ENCODE results near the gene QSOX1.
"Not testable (repeated sequence)": the region's sequence is repeated elsewhere in the genome, so short reads cannot be mapped to it uniquely, and the experiment has no call there.

Gene QSOX1

GRCh38 chr1:180188684-180189175 is 34.1 kb downstream of the QSOX1 start:
- DNase-seq (ENCODE audit: low read depth): no peak

DNA sequence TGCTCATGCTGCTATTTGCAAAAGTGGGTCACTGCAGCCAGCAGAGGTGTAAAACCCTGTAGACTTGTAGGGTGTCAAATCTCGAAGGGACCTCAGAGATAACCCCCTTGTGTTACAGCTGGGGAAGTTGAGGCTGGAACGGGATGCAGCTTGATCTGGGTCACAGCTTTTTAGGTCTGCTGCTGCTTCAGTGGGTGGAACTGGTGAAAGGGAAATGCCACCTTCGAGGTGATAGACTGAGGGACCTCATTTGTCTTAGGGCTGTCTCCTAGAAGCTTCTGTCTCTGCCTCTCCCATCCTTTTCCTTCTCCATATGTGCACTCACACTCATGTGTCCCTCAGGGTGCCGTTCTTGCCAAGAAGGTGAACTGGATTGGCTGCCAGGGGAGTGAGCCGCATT is 35.4 kb downstream of the QSOX1 start:
- no peak for DNase-seq (ENCODE audit: low read depth)

DNA sequence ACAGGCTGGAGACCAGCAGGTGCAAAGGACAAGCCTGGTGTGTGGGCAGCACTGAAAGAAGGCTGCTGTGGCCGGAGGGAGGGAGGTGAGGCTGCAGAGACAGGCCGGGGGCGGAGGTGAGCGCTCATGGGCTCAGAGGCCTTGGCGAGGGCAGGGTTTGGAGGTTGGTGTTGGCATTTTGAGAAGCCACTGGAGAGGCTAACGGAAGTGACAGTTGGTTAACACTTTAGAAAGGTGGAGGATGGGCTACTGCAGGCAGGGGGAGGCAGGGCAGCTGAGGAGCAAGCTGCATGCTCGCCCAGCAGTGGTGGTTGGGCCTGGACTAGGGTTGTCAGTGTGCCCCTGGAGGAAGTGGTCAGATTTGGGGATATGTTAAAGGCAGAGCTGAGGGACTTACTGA is 37.5 kb downstream of the QSOX1 start:
- no peak for DNase-seq (ENCODE audit: low read depth)

DNA sequence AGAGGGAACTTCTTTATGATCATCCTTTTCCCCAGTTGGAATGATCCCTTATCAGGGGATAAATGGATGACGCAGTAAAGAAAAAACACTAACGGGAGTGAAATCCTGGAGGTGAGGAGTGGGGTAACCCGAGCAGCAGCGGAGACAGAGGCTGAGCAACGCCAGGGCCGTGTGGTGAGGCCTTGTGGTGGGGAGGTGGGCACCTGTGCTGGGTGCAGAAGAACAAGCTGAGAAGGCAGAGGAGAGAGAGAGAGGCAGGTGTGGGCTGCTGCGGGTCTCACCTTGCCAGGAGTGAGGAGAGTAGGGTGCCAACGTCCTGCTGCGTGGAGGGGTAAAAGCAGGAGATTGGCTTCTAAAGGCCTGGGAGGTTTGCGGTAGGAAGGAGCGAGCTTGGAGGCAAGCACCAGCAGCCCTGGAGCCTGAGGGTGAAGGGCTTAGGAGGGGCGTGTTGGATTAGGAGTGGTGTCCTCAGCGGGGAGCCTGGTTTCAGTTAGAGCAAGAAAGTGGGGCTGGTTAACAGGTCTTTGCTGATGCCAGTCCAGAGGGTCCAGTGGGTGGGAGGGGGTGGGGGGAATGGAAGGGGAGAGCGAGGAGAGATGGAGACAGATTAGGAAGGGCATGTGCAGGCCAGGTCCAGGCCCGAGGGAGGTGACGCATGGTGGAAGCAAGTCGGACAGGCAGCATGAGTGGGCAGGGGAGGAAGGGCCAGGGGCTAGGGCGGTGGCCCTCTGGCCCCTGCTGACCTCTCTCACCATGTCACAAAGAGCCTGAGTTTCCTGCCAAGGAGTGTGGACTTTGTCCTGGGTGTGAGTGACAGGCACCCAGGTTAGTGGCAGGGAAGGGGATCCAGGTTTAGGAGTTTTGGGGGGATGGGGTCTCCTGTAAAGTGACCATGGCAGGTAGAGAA is 38.7 kb downstream of the QSOX1 start:
- no peak for DNase-seq (ENCODE audit: low read depth)

GRCh38 chr1:180194048-180194425 is 39.4 kb downstream of the QSOX1 start:
- no peak for DNase-seq (ENCODE audit: low read depth)

- no peak for DNase-seq (ENCODE audit: low read depth)
Measured at GRCh38 chr1:180194546-180195207, 40.0 kb downstream of the QSOX1 start.

- no peak for DNase-seq (ENCODE audit: low read depth)
Measured at GRCh38 chr1:180195401-180195800, 40.7 kb downstream of the QSOX1 start.

DNA sequence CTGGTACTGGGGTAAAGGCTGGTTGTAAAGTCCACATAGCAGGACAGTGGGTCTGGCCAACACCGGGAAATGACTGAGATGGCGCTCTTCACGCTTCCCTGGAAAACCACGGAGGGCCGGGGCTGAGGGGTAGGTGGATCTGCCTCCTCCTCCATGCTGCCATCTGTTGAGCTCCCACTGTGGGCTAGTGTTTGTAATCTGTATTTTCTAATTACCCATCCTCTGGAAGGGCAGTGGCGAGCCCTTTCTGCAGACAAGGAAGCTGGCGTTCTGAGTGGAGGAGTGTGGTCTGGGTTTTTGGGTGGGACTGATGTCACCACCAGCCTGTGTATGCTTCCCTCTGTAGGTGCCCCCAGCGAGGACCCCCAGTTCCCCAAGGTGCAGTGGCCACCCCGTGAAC is 41.2 kb downstream of the QSOX1 start:
- no peak for DNase-seq (ENCODE audit: low read depth)

GRCh38 chr1:180196436-180197003 is 41.9 kb downstream of the QSOX1 start:
- no peak for DNase-seq (ENCODE audit: low read depth)

- DNase-seq (ENCODE audit: low read depth): no peak
Measured at GRCh38 chr1:180197231-180197630, 42.6 kb downstream of the QSOX1 start.

DNA sequence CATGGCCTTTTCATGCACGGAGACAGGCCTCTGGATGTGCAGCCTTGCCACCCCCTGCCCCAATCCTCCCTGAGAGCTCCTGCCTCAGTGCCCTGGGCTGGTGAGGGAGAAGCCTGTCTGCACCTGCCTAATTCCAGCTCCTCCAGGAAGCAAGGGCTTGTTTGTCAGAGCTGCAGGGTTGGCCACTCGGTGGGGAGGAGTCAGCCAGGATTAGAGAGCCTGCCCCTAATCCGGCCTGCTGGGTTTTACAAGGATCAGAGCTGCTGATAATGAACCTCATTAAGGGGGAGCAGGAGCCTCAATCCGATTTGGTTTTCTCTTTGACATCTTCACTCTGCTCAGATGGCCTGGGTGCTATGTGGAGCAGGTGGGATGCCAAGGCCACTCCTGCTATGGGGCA is 43.5 kb downstream of the QSOX1 start:
- DNase-seq (ENCODE audit: low read depth): no peak

DNA sequence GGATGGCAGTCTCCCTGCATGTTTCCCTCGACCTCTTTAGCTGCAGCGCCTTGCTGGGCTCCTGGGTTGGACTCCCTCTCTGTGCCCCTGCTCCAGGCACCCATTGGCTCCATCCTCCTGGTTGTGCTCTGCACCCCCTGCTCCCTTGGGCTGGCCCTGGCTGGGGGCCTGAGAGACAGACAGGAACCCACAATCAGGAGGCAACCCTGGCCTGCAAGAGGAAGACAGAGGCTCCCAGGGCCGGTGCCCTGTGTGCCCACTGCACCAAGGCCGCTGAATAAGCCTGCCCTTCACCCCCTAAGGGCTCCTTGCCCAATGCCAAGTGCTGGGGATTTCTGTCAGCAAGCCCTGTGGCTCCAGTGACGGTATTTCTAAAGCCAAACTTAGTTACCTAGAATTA is 43.9 kb downstream of the QSOX1 start:
- no peak for DNase-seq (ENCODE audit: low read depth)

DNA sequence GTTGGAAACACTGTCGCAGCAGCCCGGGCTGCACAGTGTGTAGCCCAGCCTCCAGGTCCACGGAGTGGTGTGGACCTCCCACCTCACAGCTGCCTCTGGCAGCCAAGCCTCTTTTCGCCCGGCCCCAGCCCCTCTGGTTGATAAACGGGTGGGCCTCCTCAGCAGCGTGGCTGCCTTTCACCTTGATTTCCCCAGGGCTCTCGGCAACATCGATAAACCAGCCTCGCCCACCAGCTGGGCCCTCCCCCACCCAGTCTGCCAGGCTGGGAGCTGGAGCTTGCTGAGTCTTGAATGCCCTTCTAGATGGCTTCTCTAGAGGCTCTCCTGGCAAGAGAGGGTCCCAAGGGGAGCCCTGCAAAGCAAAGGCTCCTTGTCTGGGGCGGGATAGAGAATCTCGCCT is 44.3 kb downstream of the QSOX1 start:
- no peak for DNase-seq (ENCODE audit: low read depth)

DNA sequence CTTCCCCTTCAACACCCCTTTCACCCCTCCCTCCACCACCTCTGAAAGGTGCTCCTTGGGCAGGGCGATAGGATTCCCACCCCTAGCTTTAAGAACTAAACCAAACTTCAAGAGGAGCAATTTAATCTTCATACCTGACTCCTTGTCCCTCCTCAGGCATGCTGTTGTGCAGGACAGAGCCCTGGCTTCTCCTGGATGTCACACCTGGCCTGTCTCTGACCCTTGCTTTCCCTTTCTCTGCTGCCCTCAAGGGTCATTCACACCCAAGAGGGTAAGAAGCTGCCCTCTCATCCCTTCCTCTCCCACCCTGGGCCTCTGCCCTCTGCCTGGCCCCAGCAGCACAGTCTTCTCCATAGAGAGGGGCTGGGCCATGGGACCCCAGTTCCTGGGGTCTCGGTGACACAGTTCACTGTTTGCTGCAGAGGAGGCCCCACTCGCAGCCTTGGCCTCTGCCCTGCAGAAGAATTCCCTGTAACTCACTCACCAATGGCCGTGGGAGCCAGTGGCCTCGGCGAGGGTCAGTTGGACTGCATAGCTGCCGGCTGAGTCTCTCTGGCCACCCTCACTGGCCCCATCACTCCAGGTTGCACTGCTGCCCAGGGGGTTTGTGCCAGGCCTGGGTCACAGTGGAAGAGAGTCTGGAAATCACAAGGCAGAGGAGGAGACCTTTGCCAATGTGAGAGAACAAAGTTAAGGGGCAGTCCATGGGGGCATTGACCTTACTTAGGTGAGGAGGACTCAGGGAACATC is 47.0 kb downstream of the QSOX1 start:
- DNase-seq (ENCODE audit: low read depth): no peak

- DNase-seq (ENCODE audit: low read depth): not testable (repeated sequence)
Measured at GRCh38 chr1:180202588-180202987, 47.9 kb downstream of the QSOX1 start.

- DNase-seq (ENCODE audit: low read depth): no peak
Measured at GRCh38 chr1:180204231-180204630, 49.6 kb downstream of the QSOX1 start.

DNA sequence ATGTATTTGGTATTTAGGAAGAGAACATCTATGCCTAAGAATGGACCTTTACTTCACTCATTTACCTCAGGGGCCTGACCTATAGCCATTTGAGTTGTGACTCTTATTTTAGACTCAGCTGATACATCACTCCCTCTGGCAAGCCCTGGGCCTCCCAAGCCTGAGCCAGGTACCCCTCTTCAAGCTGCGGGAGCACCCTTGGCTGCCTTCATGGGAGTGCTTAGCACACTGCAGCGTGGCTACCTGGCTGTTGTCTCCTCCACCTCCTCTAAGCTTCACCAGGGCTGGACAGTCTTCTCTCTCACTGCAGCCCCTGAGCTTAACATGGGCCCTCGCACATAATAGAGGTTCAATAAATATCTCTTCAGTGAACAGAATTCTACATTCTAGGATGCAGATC is 51.9 kb downstream of the QSOX1 start:
- no peak for DNase-seq (ENCODE audit: low read depth)

DNA sequence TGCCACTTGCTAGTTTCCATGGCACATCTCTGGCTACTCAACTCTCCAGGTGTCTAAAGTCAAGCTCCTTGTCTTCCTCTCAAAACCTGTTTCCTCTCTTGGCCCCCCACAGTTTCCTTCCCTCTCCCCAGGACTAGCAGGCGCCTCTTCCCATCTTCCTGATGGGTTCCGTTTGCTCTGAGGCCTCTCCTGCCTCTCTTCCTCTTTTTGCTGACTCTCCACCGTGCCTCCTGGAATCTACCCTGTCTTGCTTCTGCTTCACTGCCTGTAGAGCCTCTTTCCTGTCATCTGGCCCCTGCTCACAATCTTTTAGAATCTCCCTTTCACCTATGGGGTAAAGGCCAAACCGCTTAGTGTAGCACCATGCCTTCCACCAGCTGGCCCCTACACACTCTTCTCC is 53.6 kb downstream of the QSOX1 start:
- no peak for DNase-seq (ENCODE audit: low read depth)

DNA sequence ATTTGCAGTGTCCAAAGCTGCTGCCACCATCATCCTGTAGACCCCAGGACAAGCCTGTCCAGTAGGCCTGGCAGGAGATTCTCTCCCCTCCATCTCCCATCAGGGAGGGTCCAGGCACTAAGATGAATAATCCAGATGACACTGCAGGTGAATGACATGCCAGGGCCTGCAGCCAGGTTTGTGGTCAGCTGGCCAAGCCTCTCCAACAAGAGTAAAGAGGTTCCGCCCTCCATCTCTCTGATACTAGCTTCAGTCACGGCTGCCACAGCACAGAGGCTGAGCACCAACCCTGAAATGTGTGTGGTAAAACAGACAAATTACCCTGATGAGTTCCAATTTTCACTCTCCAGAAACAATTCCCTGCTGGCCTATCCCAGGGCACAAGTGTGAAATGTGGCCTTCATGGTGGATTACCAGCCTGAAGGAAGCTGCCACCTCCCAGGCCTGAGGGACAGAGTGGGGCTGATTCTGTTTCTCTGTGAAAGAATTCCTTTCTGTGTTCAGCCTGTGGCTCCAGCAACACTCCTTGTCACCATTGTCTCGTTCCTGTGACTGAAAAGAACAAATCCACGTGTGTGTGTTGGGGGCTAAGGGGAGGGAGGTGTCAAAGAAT is 55.4 kb downstream of the QSOX1 start:
- no peak for DNase-seq (ENCODE audit: low read depth)

GRCh38 chr1:180211156-180211859 is 56.6 kb downstream of the QSOX1 start:
- no peak for DNase-seq (ENCODE audit: low read depth)

DNA sequence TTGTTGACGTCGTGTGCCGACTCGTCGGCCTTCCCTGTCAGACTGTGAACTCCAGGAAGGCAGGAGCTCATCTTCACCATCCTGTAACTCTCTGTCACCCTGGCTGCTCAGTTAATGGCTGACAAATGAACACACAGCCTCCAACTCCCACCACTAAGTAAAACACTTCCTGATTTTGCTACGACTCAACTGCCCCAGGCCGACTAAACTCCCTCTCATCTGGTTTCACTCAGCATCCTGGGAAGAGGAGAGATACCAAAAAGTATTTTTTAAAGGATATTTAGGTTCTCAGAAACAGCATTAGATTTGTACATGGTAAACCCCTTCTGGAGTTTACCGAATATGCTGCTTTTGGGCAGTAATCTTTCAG is 57.2 kb downstream of the QSOX1 start:
- DNase-seq (ENCODE audit: low read depth): no peak
